ENCODE results near the gene TSPAN32. TPM values are rescaled to one million over a fixed set of nuclear protein-coding genes. Genes with fewer than 3 reads are reported as not detected.
A peak's percentile ranks its signal among the peaks of the same experiment; 100 is the strongest.

TSPAN32 gene
- total RNA-seq (2014; rRNA removed; shearing (Covaris generic)) (0.69 and 1.1 TPM in 2 replicates), total RNA-seq (2022) (1.5 and 2.0 TPM in 2 replicates), Bru-seq, nascent RNA (percentile 24 among the genes with signal in this experiment), BruChase-seq, experiment 1, labeled RNA remaining after a 6-hour chase (percentile 21 among the genes with signal in this experiment), BruChase-seq, experiment 2, labeled RNA remaining after a 2-hour chase (percentile 17 among the genes with signal in this experiment)
- long read RNA-seq, partial matches to known transcripts, result 1 of 1 reads
- long read RNA-seq, other reads (novel, unspliced or antisense), result 0 of 1 reads

GRCh38 chr11:2301631-2302305 lies at the start of gene TSPAN32, which contains the start of gene C11orf21:
Gene TSPAN32 (plus strand): TSS chr11:2302013. CDS start chr11:2302150, 137 bp downstream.
Gene C11orf21 (minus strand): TSS chr11:2301918. CDS start chr11:2301808, 110 bp downstream.
- 0 out of 2 replicates have a peak within 1 kb of the TSS, but pooled peaks have one; percentile 8 for H3K4me2 ChIP-seq (ENCODE audit: low read length)
- ChIA-PET POLR2A (interaction anchor here (0.5 kb wide), 1 partner anchor 76 kb away, joined by 3 read pairs; no protein-coding TSS in a partner anchor), CTCF (ENCODE audit: unreplicated experiment) (interaction anchor here (0.8 kb wide), 1 partner anchor 123 kb away, joined by 3 read pairs; no protein-coding TSS in a partner anchor)
- H3K9me3 ChIP-seq (ENCODE audit: low read length), result no peaks in the 10 kb centered on the region
- H3K36me3 ChIP-seq (ENCODE audit: insufficient read depth, low read length), result no peaks in the 10 kb centered on the region
- peak within 1 kb of the TSS; percentile 57 for H2AFZ ChIP-seq (ENCODE audit: low read length)
- peak; percentile 37 for DNase-seq (ENCODE audit: low spot score)
- H3K9me2 ChIP-seq (ENCODE audit: insufficient read depth, low read length), result no peaks in the 10 kb centered on the region
- no peaks in the 10 kb centered on the region for H3K79me2 ChIP-seq (ENCODE audit: insufficient read depth, low read depth, low read length)
- H3K4me3 ChIP-seq (ENCODE audit: low read depth, low read length, poor library complexity, severe bottlenecking), result no peak within 1 kb of the TSS
- BruUV-seq (replicated peaks), result no TSS peak
- TF ChIP-seq EZH2phosphoT487 (IDR thresholded peaks at IDR 0.05; ENCODE audit: borderline replicate concordance, low read depth, low read length), result no peak
- no peak for TF ChIP-seq CTCF (conservative IDR thresholded peaks at IDR 0.05; ENCODE audit: low read length)
- no peaks in the 10 kb centered on the region for H4K20me1 ChIP-seq (ENCODE audit: insufficient read depth, low read length)
- no peak within 1 kb of the TSS for H3K27ac ChIP-seq (ENCODE audit: low read depth, low read length, poor library complexity, severe bottlenecking)
- intact Hi-C loops (cut with micrococcal nuclease; ENCODE audit: unreplicated experiment), result no loop called here
- H3K4me1 ChIP-seq (ENCODE audit: insufficient read depth, low read length, poor library complexity, severe bottlenecking), result peaks cover 8% of the 10 kb centered on the region

GRCh38 chr11:2252018-2252417 lies 49.8 kb upstream of the TSPAN32 start:
- no peaks in the 10 kb centered on the region for H3K36me3 ChIP-seq (ENCODE audit: insufficient read depth, low read length)
- POLR2A ChIA-PET, result no interaction called here
- no peak overlapping the region for H3K4me3 ChIP-seq (ENCODE audit: low read depth, low read length, poor library complexity, severe bottlenecking)
- no peaks in the 10 kb centered on the region for H3K9me2 ChIP-seq (ENCODE audit: insufficient read depth, low read length)
- no TSS peak for BruUV-seq (replicated peaks)
- no peaks in the 10 kb centered on the region for H3K9me3 ChIP-seq (ENCODE audit: low read length)
- TF ChIP-seq CTCF (conservative IDR thresholded peaks at IDR 0.05; ENCODE audit: low read length), result no peak
- no peak for TF ChIP-seq EZH2phosphoT487 (IDR thresholded peaks at IDR 0.05; ENCODE audit: borderline replicate concordance, low read depth, low read length)
- no peaks in the 10 kb centered on the region for H3K4me1 ChIP-seq (ENCODE audit: insufficient read depth, low read length, poor library complexity, severe bottlenecking)
- CTCF ChIA-PET (ENCODE audit: unreplicated experiment), result no interaction called here
- no peak overlapping the region for H3K4me2 ChIP-seq (ENCODE audit: low read length)
- H4K20me1 ChIP-seq (ENCODE audit: insufficient read depth, low read length), result no peaks in the 10 kb centered on the region
- intact Hi-C loops (cut with micrococcal nuclease; ENCODE audit: unreplicated experiment), result no loop called here
- no peak overlapping the region for H3K27ac ChIP-seq (ENCODE audit: low read depth, low read length, poor library complexity, severe bottlenecking)
- H3K79me2 ChIP-seq (ENCODE audit: insufficient read depth, low read depth, low read length), result no peaks in the 10 kb centered on the region
- H2AFZ ChIP-seq (ENCODE audit: low read length), result no peak overlapping the region
- no peak for DNase-seq (ENCODE audit: low spot score)
